Naive thymus-derived CD8-positive, alpha-beta T cell (primary cell): Measurements from ENCODE around the gene ZIC2. TPM values are rescaled to one million over a fixed set of nuclear protein-coding genes. Genes with fewer than 3 reads are reported as not detected.

Experiments used
- ATAC-seq, 2 donors: fragments of 150-1000 bp; cut with Tn5 transposase in 1 of 2; sonication (Bioruptor Pico), chemical (Tn5 transposase) in 1 of 2; 1 replicate in 1 of 2; 2 replicates in 1 of 2; pipeline ENCODE4 v1.10.0; 2021; ENCODE audit warnings: mild to moderate bottlenecking in 2 of 2, moderate library complexity in 2 of 2
- POLR2A ChIA-PET: fragments of 350-600 bp; sonication (Branson Sonifier 250); formaldehyde crosslinking; loops from one replicate; lab custom pipeline; 2021; ENCODE audit warnings: antibody characterized with exemption; lab: Charles Lee
- DNase-seq, 10 donors: peaks; one replicate each; pipeline versions ENCODE4 v3.0.0 to v3.0.0-alpha.2; 2020 to 2022
- H3K27ac Mint-ChIP-seq, 10 donors: one replicate each; pipeline ENCODE4 v1.8.0; 2020 to 2022; ENCODE audit warnings: mild to moderate bottlenecking in 10 of 10, mixed read lengths in 10 of 10, moderate library complexity in 4 of 10, inconsistent platforms in 1 of 10
- H3K27me3 Mint-ChIP-seq, 5 donors: one replicate each; pipeline ENCODE4 v1.8.0; 2021 to 2022; ENCODE audit warnings: mixed read lengths in 5 of 5
- H3K36me3 Mint-ChIP-seq, 3 donors: one replicate each; pipeline ENCODE4 v1.8.0; 2020 to 2022; ENCODE audit warnings: mixed read lengths in 3 of 3, mild to moderate bottlenecking in 2 of 3, inconsistent platforms in 1 of 3
- H3K4me1 Mint-ChIP-seq, 4 donors: one replicate each; pipeline ENCODE4 v1.8.0; 2021 to 2022; ENCODE audit warnings: mixed read lengths in 4 of 4
- H3K4me3 Mint-ChIP-seq, 10 donors: one replicate each; pipeline ENCODE4 v1.8.0; 2020 to 2022; ENCODE audit warnings: mild to moderate bottlenecking in 10 of 10, mixed read lengths in 10 of 10, moderate library complexity in 6 of 10, inconsistent platforms in 1 of 10
- H3K9me3 Mint-ChIP-seq, 9 donors: one replicate each; pipeline ENCODE4 v1.8.0; 2020 to 2022; ENCODE audit warnings: mixed read lengths in 9 of 9, mild to moderate bottlenecking in 3 of 9, inconsistent platforms in 1 of 9, moderate library complexity in 1 of 9
- polyA plus RNA-seq, 3 donors: library from polyadenylated mRNA; unstranded; fragments of 300-500 nt; fragmentation: Illumina TruSeq; gene quantifications; one replicate each; pipeline ENCODE4 v1.2.3, GENCODE V29; 2021
- total RNA-seq, 8 experiments: library from RNA in 2 of 8; stranded (reverse) in 2 of 8; gene quantifications; one replicate each; pipeline ENCODE4 v1.2.3 and lab custom pipeline; 2021 to 2026

ZIC2 gene
- total and polyA plus RNA-seq, 5 experiments from 2014 or later, result not detected

DNA sequence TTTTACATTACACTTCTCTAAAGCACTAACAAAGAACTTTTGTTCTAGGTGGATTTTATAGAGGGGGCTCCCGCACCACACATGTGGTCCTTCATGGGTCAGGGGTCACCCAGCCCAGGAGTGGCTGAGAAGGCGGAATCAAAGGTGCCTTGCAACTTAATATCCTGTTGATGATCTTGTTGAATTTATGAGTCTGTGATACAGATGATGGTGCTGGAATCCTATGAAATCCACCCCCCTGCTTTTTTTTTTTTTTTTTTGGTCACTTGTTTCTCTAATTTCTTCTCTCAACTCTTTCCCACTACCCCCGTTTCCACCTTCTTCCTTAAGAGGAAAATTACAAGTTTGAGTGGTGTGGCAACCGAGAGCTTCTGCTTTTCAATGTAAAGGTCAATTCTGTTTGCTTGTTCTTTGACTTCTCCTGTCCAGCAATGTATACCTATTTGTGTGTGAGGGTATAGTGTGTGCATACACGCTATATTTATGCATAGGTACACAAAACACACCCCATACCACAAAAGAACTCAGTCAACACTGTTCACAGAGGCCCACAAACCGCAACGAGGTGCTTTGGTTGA is 4.2 kb upstream of the ZIC2 start:
- ATAC-seq (no peak), DNase-seq (peak in 1 of 10 donors; percentile 17)
- Mint-ChIP-seq H3K27ac (peak overlapping the region in 2 of 10 donors; percentile 18 to 54), H3K4me3 (peak overlapping the region in 2 of 10 donors; percentile 13 to 14), H3K27me3 (peaks cover 50 to 73% (median 60%) of the 10 kb centered on the region in 5 donors), H3K4me1 (peaks cover 8 to 11% (median 8%) of the 10 kb centered on the region in 4 donors), H3K9me3 (peaks cover 0 to 58% (median 31%) of the 10 kb centered on the region in 9 donors), H3K36me3 (peaks cover 10 to 35% (median 23%) of the 10 kb centered on the region in 3 donors)
- POLR2A ChIA-PET, result interaction anchor here (0.7 to 1.0 kb wide), 3 partner anchors 10 to 38 kb away, joined by 4 to 6 read pairs (median 4); no protein-coding TSS in a partner anchor

- Mint-ChIP-seq H3K4me1 (peaks cover 8 to 13% (median 11%) of the 10 kb centered on the region in 4 donors), H3K36me3 (peaks cover 7 to 29% (median 19%) of the 10 kb centered on the region in 3 donors), H3K27me3 (peaks cover 44 to 73% (median 55%) of the 10 kb centered on the region in 5 donors), H3K27ac (peak overlapping the region in 2 of 10 donors; percentile 19 to 77), H3K4me3 (peak overlapping the region in 7 of 10 donors; percentile 9 to 74 (median 44)), H3K9me3 (peaks cover 0 to 51% (median 28%) of the 10 kb centered on the region in 9 donors)
- POLR2A ChIA-PET, result interaction anchor here (0.7 to 1.0 kb wide), 4 partner anchors 9 to 1196 kb away, joined by 4 to 6 read pairs (median 4); no protein-coding TSS in a partner anchor
- DNase-seq (peak in 1 of 10 donors; percentile 15), ATAC-seq (no peak)
Measured at GRCh38 chr13:99977912-99978798, 3.4 kb upstream of the ZIC2 start.

DNA sequence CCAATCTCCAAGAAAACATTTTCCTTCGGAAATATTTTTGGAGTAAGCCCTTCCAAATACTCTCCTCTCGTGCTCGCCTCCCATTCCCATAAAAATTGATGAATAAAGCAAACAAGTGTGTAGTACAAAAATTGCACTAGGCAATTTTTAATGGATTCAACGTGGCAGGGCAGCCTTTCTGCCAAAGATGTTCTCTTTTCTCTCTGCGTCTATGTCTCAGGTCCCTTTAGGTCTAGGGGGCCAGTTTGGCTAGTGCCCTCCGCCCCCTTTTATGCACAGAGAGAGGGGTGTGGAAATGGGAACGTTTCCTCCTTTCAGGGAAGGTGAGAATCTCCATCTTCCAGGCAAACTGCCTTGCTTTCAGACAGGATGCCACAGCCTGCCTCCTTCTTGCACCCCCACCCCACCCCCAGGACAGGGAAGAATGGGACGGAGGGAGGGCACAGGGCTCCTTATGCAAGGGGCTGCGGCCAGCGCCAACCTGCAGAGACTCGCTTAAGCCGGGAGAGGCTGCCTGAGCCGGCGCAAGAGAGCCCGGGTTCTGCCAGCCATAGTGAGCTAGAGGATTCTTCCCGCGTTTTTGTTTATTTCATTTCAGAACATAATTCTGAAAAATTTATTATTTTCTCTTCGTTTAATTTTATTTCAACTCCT is 2.7 kb upstream of the ZIC2 start:
- peaks cover 0 to 51% (median 20%) of the 10 kb centered on the region in 9 donors for H3K9me3 Mint-ChIP-seq
- DNase-seq (peak in 1 of 10 donors; percentile 15), ATAC-seq (no peak)
- peaks cover 4 to 26% (median 17%) of the 10 kb centered on the region in 3 donors for H3K36me3 Mint-ChIP-seq
- H3K4me1 Mint-ChIP-seq, result peaks cover 8 to 20% (median 12%) of the 10 kb centered on the region in 4 donors
- POLR2A ChIA-PET, result interaction anchor here (3.1 kb wide), 1 partner anchor 13 kb away, joined by 9 read pairs; no protein-coding TSS in a partner anchor
- peak overlapping the region in 8 of 10 donors; percentile 9 to 74 (median 40) for H3K4me3 Mint-ChIP-seq
- H3K27me3 Mint-ChIP-seq, result peaks cover 40 to 73% (median 55%) of the 10 kb centered on the region in 5 donors
- peak overlapping the region in 3 of 10 donors; percentile 25 to 77 (median 32) for H3K27ac Mint-ChIP-seq

DNA sequence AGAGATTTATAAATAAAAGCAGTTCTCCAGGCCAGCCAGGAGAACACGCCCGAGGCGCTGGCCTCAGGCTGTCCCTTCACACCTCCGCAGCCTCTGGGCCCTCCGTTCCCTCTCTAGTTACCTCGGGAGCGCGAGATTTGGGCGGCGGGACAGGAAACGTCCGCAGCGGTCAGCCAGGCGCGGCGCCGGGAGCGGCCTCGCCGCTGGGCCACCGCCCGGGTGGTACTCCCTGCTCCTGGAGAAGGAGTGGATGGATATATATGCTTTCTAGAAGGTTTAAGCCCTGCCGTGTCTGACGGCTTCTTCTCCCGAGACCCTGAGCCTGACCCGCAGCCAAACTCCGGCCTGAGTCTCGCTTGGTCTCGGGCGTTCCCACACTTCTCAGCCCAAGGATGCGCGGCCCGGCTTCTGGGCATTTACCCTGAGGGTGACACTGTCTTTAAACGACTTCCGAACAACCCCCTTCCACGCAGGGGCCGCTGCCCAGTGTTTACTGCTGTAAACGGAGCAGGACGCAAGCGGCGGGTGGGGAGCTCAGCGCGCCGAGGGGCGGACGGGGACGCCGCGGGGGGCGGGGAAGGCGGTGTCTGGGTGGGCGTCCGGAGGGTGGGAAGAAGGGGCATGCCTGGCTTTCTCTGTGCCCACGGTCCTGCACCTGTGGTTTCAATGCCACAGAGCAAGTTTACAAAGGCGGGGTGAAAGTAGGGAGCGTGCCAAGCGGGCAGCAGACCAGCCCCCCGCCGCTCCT is 2.0 kb upstream of the ZIC2 start:
- Mint-ChIP-seq H3K9me3 (peaks cover 0 to 51% (median 21%) of the 10 kb centered on the region in 9 donors), H3K27me3 (peaks cover 33 to 73% (median 55%) of the 10 kb centered on the region in 5 donors), H3K36me3 (peaks cover 4 to 25% (median 16%) of the 10 kb centered on the region in 3 donors), H3K4me3 (peak overlapping the region in 6 of 10 donors; percentile 29 to 74 (median 50)), H3K27ac (peak overlapping the region in 1 of 10 donors; percentile 34), H3K4me1 (peaks cover 8 to 20% (median 14%) of the 10 kb centered on the region in 4 donors)
- no peak for ATAC-seq
- POLR2A ChIA-PET, result interaction anchor here (1.5 to 3.1 kb wide), 3 partner anchors 9 to 12 kb away, joined by 4 to 13 read pairs (median 9); partner anchors contain the start of gene ZIC5
- DNase-seq, result peak in 1 of 10 donors; percentile 23

DNA sequence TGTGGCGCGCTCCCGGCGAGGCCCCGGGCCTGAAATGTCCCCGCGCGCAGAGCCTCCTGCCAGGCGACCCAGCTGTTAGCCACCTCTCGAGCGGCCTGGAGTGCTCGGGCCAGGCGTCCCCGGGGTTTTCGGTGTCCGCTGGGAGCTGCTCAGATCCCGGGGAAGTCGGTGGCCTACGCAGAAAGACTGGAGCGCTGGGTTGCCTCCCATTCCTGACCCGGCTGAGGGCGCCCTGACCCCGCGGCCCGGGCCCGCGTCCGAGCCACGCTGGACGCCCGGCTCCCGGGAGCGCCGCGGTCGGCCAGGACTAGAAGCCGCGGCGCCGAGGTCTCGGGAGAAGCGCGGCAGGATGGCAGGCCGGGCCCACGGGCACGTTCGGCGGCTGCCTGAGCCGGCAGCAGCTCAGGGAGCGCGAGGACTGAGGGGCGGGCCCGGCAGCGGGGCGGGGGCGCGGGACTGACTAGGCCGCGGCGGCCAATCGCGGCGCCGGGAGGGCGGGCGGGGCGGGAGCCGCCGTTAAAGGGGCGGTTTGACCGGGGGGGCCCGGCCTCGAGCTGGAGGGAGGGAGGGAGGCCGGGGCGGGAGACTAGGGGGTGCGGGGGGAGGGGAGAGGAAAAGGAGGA is 1.3 kb upstream of the ZIC2 start:
- peak in 9 of 10 donors; percentile 43 to 76 (median 55) for DNase-seq
- H3K9me3 Mint-ChIP-seq, result peaks cover 0 to 47% (median 21%) of the 10 kb centered on the region in 9 donors
- peaks cover 32 to 69% (median 52%) of the 10 kb centered on the region in 5 donors for H3K27me3 Mint-ChIP-seq
- POLR2A ChIA-PET, result interaction anchor here (0.6 to 3.1 kb wide), 4 partner anchors 9 to 1651 kb away, joined by 3 to 13 read pairs (median 6); partner anchors contain the start of gene ZIC5
- H3K4me3 Mint-ChIP-seq, result peak overlapping the region in 5 of 10 donors; percentile 25 to 45 (median 44)
- no peak overlapping the region for H3K27ac Mint-ChIP-seq
- peaks cover 8 to 20% (median 14%) of the 10 kb centered on the region in 4 donors for H3K4me1 Mint-ChIP-seq
- ATAC-seq, result peak; percentile 74 to 82
- peaks cover 4 to 25% (median 15%) of the 10 kb centered on the region in 3 donors for H3K36me3 Mint-ChIP-seq

GRCh38 chr13:99980824-99981734 is 505 bp upstream of the ZIC2 start:
- ATAC-seq, result peak; percentile 19 to 24
- peak overlapping the region in 9 of 10 donors; percentile 41 to 77 (median 55) for H3K4me3 Mint-ChIP-seq
- peaks cover 10 to 23% (median 18%) of the 10 kb centered on the region in 4 donors for H3K4me1 Mint-ChIP-seq
- DNase-seq, result peak in 1 of 10 donors; percentile 26
- H3K27me3 Mint-ChIP-seq, result peaks cover 30 to 65% (median 52%) of the 10 kb centered on the region in 5 donors
- H3K9me3 Mint-ChIP-seq, result peaks cover 0 to 47% (median 20%) of the 10 kb centered on the region in 9 donors
- POLR2A ChIA-PET, result interaction anchor here (0.6 to 3.1 kb wide), 7 partner anchors 8 to 1650 kb away, joined by 3 to 13 read pairs (median 4); partner anchors contain the start of gene ZIC5
- H3K27ac Mint-ChIP-seq, result no peak overlapping the region
- peaks cover 7 to 25% (median 18%) of the 10 kb centered on the region in 3 donors for H3K36me3 Mint-ChIP-seq

DNA sequence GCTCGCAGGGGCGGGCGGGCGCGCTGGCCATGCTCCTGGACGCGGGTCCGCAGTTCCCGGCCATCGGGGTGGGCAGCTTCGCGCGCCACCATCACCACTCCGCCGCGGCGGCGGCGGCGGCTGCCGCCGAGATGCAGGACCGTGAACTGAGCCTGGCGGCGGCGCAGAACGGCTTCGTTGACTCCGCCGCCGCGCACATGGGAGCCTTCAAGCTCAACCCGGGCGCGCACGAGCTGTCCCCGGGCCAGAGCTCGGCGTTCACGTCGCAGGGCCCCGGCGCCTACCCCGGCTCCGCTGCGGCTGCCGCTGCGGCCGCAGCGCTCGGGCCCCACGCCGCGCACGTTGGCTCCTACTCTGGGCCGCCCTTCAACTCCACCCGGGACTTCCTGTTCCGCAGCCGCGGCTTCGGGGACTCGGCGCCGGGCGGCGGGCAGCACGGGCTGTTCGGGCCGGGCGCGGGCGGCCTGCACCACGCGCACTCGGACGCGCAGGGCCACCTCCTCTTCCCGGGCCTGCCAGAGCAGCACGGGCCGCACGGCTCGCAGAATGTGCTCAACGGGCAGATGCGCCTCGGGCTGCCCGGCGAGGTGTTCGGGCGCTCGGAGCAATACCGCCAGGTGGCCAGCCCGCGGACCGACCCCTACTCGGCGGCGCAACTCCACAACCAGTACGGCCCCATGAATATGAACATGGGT is 599 bp downstream of the ZIC2 start:
- DNase-seq (no peak), ATAC-seq (peak; percentile 21 to 41)
- Mint-ChIP-seq H3K4me1 (peaks cover 10 to 25% (median 20%) of the 10 kb centered on the region in 4 donors), H3K27ac (peak overlapping the region in 2 of 10 donors; percentile 80 to 94), H3K4me3 (peak overlapping the region in 9 of 10 donors; percentile 27 to 83 (median 44)), H3K9me3 (peaks cover 0 to 43% (median 12%) of the 10 kb centered on the region in 9 donors), H3K27me3 (peaks cover 25 to 64% (median 51%) of the 10 kb centered on the region in 5 donors), H3K36me3 (peaks cover 4 to 21% (median 12%) of the 10 kb centered on the region in 3 donors)
- POLR2A ChIA-PET, result interaction anchor here (0.6 to 3.1 kb wide), 7 partner anchors 9 to 324 kb away, joined by 3 to 13 read pairs (median 4); partner anchors contain the start of gene ZIC5

- ATAC-seq, result no peak
- DNase-seq, result no peak
- Mint-ChIP-seq H3K27me3 (peaks cover 20 to 64% (median 50%) of the 10 kb centered on the region in 5 donors), H3K36me3 (peaks cover 4 to 23% (median 12%) of the 10 kb centered on the region in 3 donors), H3K4me3 (peak overlapping the region; percentile 15 to 83 (median 54)), H3K27ac (peak overlapping the region in 5 of 10 donors; percentile 41 to 94 (median 80)), H3K4me1 (peaks cover 10 to 25% (median 20%) of the 10 kb centered on the region in 4 donors), H3K9me3 (peaks cover 0 to 38% (median 9%) of the 10 kb centered on the region in 9 donors)
- POLR2A ChIA-PET, result interaction anchor here (0.6 to 2.7 kb wide), 6 partner anchors 8 to 66 kb away, joined by 3 to 15 read pairs (median 4); no protein-coding TSS in a partner anchor
Measured at GRCh38 chr13:99982731-99983498, 1.3 kb downstream of the ZIC2 start.
